C4-2B (cell line): ENCODE data around the gene OR13G1.

Experiments used
- CTCF ChIP-seq: fragments of 450-650 bp; conservative IDR thresholded peaks from 2 replicates; pipeline ENCODE4 v1.5.1; 2017; ENCODE audit warnings: mild to moderate bottlenecking
- ZFX ChIP-seq: fragments of 450-650 bp; IDR thresholded peaks from 2 replicates; pipeline ENCODE4 v1.6.1; 2017

- TF ChIP-seq CTCF (no peak), ZFX (no peak)
Observed at GRCh38 chr1:247716546-247716945, 37.0 kb upstream of the OR13G1 start, which contains the start of gene OR6F1.
